Liver (tissue), 9 donors: ENCODE measurements around the gene LRRC26. TPM values are rescaled to one million over a fixed set of nuclear protein-coding genes. Genes with fewer than 3 reads are reported as not detected.

Experiments used
- DNase-seq: peaks from one replicate; pipeline ENCODE4 v3.0.0-alpha.2; 2017; ENCODE audit warnings: low spot score
- H3K27ac ChIP-seq, 2 donors: one replicate each; pipeline ENCODE4 v1.7.0; 2013; ENCODE audit warnings: inconsistent platforms in 2 of 2, low read length in 2 of 2, control low read depth in 1 of 2, low read depth in 1 of 2, mild to moderate bottlenecking in 1 of 2
- H3K27me3 ChIP-seq, 4 donors: one replicate each; pipeline versions ENCODE4 v1.6.1 to v1.7.0; 2013; ENCODE audit warnings: low read length in 3 of 4, inconsistent platforms in 1 of 4, mild to moderate bottlenecking in 1 of 4, moderate library complexity in 1 of 4; ENCODE audit not compliant: control insufficient read depth in 4 of 4, insufficient read depth in 4 of 4
- H3K36me3 ChIP-seq, 4 donors: one replicate each; pipeline versions ENCODE4 v1.6.1 to v1.7.0; 2013; ENCODE audit warnings: low read length in 3 of 4, mild to moderate bottlenecking in 3 of 4, low read depth in 1 of 4, moderate library complexity in 1 of 4; ENCODE audit not compliant: control insufficient read depth in 4 of 4, insufficient read depth in 3 of 4
- H3K4me1 ChIP-seq, 4 donors: one replicate each; pipeline versions ENCODE4 v1.6.1 to v1.7.0; 2013; ENCODE audit warnings: low read length in 3 of 4, mild to moderate bottlenecking in 3 of 4, moderate library complexity in 1 of 4; ENCODE audit not compliant: control insufficient read depth in 4 of 4, insufficient read depth in 4 of 4
- H3K4me3 ChIP-seq, 3 donors: one replicate each; pipeline versions ENCODE4 v1.6.1 to v1.7.0; 2013; ENCODE audit warnings: low read length in 3 of 3, control low read depth in 1 of 3, low read depth in 1 of 3, mild to moderate bottlenecking in 1 of 3
- H3K9ac ChIP-seq, 2 donors: one replicate each; pipeline ENCODE4 v1.7.0; 2013; ENCODE audit warnings: low read length in 2 of 2, mild to moderate bottlenecking in 2 of 2, moderate library complexity in 2 of 2, control low read depth in 1 of 2, low read depth in 1 of 2
- H3K9me3 ChIP-seq, 4 donors: one replicate each; pipeline versions ENCODE4 v1.6.1 to v1.7.0; 2013; ENCODE audit warnings: low read length in 3 of 4; ENCODE audit not compliant: control insufficient read depth in 4 of 4
- CTCF ChIP-seq: fragments of 150-350 bp; IDR thresholded peaks from 2 replicates; pipeline ENCODE4 v1.5.1; 2017; ENCODE audit warnings: improper control_type of control experiment, low read depth, low read length; ENCODE audit not compliant: missing input control
- EGR1 ChIP-seq, 2 donors: IDR thresholded peaks; 2 replicates each; pipeline ENCODE4 v1.6.1; 2016 to 2018; ENCODE audit warnings: antibody characterized with exemption in 2 of 2, low read depth in 2 of 2
- FOXA1 ChIP-seq: IDR thresholded peaks from 2 replicates; pipeline ENCODE4 v1.6.1; 2016; ENCODE audit warnings: antibody characterized with exemption
- FOXA2 ChIP-seq: IDR thresholded peaks from 2 replicates; pipeline ENCODE4 v1.6.1; 2016; ENCODE audit warnings: antibody characterized with exemption
- GABPA ChIP-seq, 2 donors: IDR thresholded peaks in 1 of 2; conservative IDR thresholded peaks in 1 of 2; 2 replicates each; pipeline ENCODE4 v1.6.1; 2016; ENCODE audit warnings: antibody characterized with exemption in 2 of 2, mild to moderate bottlenecking in 1 of 2, moderate library complexity in 1 of 2
- HNF4A ChIP-seq, 2 donors: conservative IDR thresholded peaks; 2 replicates each; pipeline ENCODE4 v1.6.1; 2016; ENCODE audit warnings: antibody characterized with exemption in 2 of 2, mild to moderate bottlenecking in 2 of 2
- HNF4G ChIP-seq: IDR thresholded peaks from 2 replicates; pipeline ENCODE4 v1.6.1; 2016; ENCODE audit warnings: antibody characterized with exemption
- JUND ChIP-seq, 2 donors: IDR thresholded peaks; 2 replicates each; pipeline ENCODE4 v1.6.1; 2016; ENCODE audit warnings: antibody characterized with exemption in 2 of 2
- NR2F2 ChIP-seq: IDR thresholded peaks from 2 replicates; pipeline ENCODE4 v1.6.1; 2016; ENCODE audit warnings: antibody characterized with exemption
- RAD21 ChIP-seq, 2 donors: IDR thresholded peaks; 2 replicates each; pipeline ENCODE4 v1.6.1; 2016; ENCODE audit warnings: antibody characterized with exemption in 2 of 2, mild to moderate bottlenecking in 2 of 2
- RXRA ChIP-seq, 2 donors: IDR thresholded peaks; 2 replicates each; pipeline ENCODE4 v1.6.1; 2017 to 2018; ENCODE audit warnings: antibody characterized with exemption in 2 of 2, mild to moderate bottlenecking in 1 of 2
- SP1 ChIP-seq: IDR thresholded peaks from 2 replicates; pipeline ENCODE4 v1.6.1; 2018; ENCODE audit warnings: antibody characterized with exemption, mild to moderate bottlenecking
- TAF1 ChIP-seq: conservative IDR thresholded peaks from 2 replicates; pipeline ENCODE4 v1.6.1; 2016; ENCODE audit warnings: antibody characterized with exemption, mild to moderate bottlenecking
- YY1 ChIP-seq: IDR thresholded peaks from 2 replicates; pipeline ENCODE4 v1.6.1; 2016; ENCODE audit warnings: antibody characterized with exemption, mild to moderate bottlenecking
- WGBS: extraction: QIAGEN DNeasy Blood & Tissue Kit; methylation state at CpG from one replicate; pipeline ENCODE4 v1.1.7; 2013; 5-methylcytosine and 5-hydroxymethylcytosine counted together
- polyA plus RNA-seq, 2 donors: library from polyadenylated mRNA; stranded (reverse) in 1 of 2; unstranded in 1 of 2; fragments of 200-250 nt in 1 of 2; fragments of >200 nt in 1 of 2; fragmentation: Nextera tagmentation in 1 of 2; extraction: Ambion mirVana in 1 of 2; gene quantifications; one replicate each; pipeline versions ENCODE4 v1.2.1 to v1.2.3, GENCODE V29; 2013 to 2015
- total RNA-seq, 2 donors: library from RNA; depleted of rRNA; stranded (reverse); fragments of >200 nt; gene quantifications; one replicate each; pipeline ENCODE4 v1.2.3, GENCODE V29; 2014
- TF ChIP-seq, protein P1 (sequence below): IDR thresholded peaks from 2 replicates; pipeline ENCODE4 v1.6.1; 2016; ENCODE audit warnings: antibody characterized with exemption, mild to moderate bottlenecking
- TF ChIP-seq, protein P2 (sequence below): IDR thresholded peaks from 2 replicates; pipeline ENCODE4 v1.6.1; 2016; ENCODE audit warnings: antibody characterized with exemption
- TF ChIP-seq, protein P3 (sequence below): IDR thresholded peaks from 2 replicates; pipeline ENCODE4 v1.6.1; 2016; ENCODE audit warnings: antibody characterized with exemption
- TF ChIP-seq, protein P4 (sequence below): IDR thresholded peaks from 2 replicates; pipeline ENCODE4 v1.6.1; 2016; ENCODE audit warnings: antibody characterized with exemption
- donor health status: healthy.
- donor health status: healthy.
- donor health status: healthy.
- donor health status: healthy.
- donor health status: healthy.

LRRC26 gene
- total and polyA plus RNA-seq, 4 donors: 0.09 to 0.17 TPM; not detected in 2

GRCh38 chr9:137147091-137147792, 22.6 kb downstream of the LRRC26 start:
- TF ChIP-seq, protein P1, sequence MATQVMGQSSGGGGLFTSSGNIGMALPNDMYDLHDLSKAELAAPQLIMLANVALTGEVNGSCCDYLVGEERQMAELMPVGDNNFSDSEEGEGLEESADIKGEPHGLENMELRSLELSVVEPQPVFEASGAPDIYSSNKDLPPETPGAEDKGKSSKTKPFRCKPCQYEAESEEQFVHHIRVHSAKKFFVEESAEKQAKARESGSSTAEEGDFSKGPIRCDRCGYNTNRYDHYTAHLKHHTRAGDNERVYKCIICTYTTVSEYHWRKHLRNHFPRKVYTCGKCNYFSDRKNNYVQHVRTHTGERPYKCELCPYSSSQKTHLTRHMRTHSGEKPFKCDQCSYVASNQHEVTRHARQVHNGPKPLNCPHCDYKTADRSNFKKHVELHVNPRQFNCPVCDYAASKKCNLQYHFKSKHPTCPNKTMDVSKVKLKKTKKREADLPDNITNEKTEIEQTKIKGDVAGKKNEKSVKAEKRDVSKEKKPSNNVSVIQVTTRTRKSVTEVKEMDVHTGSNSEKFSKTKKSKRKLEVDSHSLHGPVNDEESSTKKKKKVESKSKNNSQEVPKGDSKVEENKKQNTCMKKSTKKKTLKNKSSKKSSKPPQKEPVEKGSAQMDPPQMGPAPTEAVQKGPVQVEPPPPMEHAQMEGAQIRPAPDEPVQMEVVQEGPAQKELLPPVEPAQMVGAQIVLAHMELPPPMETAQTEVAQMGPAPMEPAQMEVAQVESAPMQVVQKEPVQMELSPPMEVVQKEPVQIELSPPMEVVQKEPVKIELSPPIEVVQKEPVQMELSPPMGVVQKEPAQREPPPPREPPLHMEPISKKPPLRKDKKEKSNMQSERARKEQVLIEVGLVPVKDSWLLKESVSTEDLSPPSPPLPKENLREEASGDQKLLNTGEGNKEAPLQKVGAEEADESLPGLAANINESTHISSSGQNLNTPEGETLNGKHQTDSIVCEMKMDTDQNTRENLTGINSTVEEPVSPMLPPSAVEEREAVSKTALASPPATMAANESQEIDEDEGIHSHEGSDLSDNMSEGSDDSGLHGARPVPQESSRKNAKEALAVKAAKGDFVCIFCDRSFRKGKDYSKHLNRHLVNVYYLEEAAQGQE: no peak
- no peak for TF ChIP-seq YY1
- no peak for TF ChIP-seq FOXA1
- TF ChIP-seq HNF4G: no peak
- TF ChIP-seq RAD21 (IDR thresholded peaks at IDR 0.05): no peak
- no peak for TF ChIP-seq RXRA (IDR thresholded peaks at IDR 0.05)
- TF ChIP-seq, protein P2, sequence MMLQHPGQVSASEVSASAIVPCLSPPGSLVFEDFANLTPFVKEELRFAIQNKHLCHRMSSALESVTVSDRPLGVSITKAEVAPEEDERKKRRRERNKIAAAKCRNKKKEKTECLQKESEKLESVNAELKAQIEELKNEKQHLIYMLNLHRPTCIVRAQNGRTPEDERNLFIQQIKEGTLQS: no peak
- Histone ChIP-seq H3K36me3 (no peaks in the 10 kb centered on the region), H3K27ac (no peak overlapping the region), H3K9ac (no peak overlapping the region), H3K4me1 (no peaks in the 10 kb centered on the region), H3K27me3 (peaks cover 0 to 5% (median 3%) of the 10 kb centered on the region in 4 donors), H3K4me3 (no peak overlapping the region), H3K9me3 (no peaks in the 10 kb centered on the region)
- DNase-seq: no peak
- 84% methylated on average over 26 of the region's 26 CpGs for WGBS

DNA sequence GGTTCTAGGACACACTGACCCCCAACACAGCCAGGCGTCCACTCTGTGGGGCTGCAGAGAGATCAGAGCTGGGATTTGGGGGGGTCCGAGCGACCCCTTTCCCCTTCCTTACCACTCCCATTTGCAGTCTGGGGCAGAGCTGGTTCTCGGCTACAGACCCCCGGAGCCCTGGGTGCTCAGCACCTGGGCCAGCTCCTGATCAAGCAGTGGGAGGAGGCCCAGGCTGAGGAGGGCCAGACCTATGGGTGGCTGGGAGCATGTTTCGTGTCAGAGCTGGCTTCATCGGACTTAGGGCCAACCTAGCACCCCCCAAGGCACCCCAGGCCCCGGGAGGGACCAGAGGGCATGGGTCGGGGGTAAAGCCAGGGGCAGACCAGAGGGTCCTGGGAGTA, 23.3 kb downstream of the LRRC26 start:
- no peak overlapping the region for H3K27ac ChIP-seq
- H3K4me1 ChIP-seq: no peaks in the 10 kb centered on the region
- no peak overlapping the region for H3K9ac ChIP-seq
- H3K9me3 ChIP-seq: no peaks in the 10 kb centered on the region
- no peak overlapping the region for H3K4me3 ChIP-seq
- no peak for TF ChIP-seq GABPA (IDR thresholded peaks at IDR 0.05 in 1 of 2, conservative IDR thresholded peaks at IDR 0.05 in 1 of 2)
- TF ChIP-seq RAD21 (IDR thresholded peaks at IDR 0.05): no peak
- TF ChIP-seq FOXA1: no peak
- no peak for TF ChIP-seq YY1
- no peak for TF ChIP-seq SP1
- TF ChIP-seq, protein P2: no peak
- TF ChIP-seq, protein P1: no peak
- TF ChIP-seq CTCF: no peak
- TF ChIP-seq, protein P3, sequence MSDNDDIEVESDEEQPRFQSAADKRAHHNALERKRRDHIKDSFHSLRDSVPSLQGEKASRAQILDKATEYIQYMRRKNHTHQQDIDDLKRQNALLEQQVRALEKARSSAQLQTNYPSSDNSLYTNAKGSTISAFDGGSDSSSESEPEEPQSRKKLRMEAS: no peak
- TF ChIP-seq NR2F2: no peak
- TF ChIP-seq, protein P4, sequence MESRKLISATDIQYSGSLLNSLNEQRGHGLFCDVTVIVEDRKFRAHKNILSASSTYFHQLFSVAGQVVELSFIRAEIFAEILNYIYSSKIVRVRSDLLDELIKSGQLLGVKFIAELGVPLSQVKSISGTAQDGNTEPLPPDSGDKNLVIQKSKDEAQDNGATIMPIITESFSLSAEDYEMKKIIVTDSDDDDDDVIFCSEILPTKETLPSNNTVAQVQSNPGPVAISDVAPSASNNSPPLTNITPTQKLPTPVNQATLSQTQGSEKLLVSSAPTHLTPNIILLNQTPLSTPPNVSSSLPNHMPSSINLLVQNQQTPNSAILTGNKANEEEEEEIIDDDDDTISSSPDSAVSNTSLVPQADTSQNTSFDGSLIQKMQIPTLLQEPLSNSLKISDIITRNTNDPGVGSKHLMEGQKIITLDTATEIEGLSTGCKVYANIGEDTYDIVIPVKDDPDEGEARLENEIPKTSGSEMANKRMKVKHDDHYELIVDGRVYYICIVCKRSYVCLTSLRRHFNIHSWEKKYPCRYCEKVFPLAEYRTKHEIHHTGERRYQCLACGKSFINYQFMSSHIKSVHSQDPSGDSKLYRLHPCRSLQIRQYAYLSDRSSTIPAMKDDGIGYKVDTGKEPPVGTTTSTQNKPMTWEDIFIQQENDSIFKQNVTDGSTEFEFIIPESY: no peak
- no peak for TF ChIP-seq RXRA (IDR thresholded peaks at IDR 0.05)
- no peak for TF ChIP-seq FOXA2
- TF ChIP-seq JUND (IDR thresholded peaks at IDR 0.05): no peak
- no peak for TF ChIP-seq HNF4A (conservative IDR thresholded peaks at IDR 0.05)
- no peak for TF ChIP-seq TAF1
- TF ChIP-seq HNF4G: no peak
- no peak for TF ChIP-seq EGR1 (IDR thresholded peaks at IDR 0.05; ENCODE audit: low read depth in 2 of 2)
- no peak for DNase-seq
- H3K27me3 ChIP-seq: peaks cover 0 to 5% (median 3%) of the 10 kb centered on the region in 4 donors
- 61% methylated on average over 9 of the region's 9 CpGs for WGBS
- H3K36me3 ChIP-seq: no peaks in the 10 kb centered on the region
